IMR-90 (cell line): ENCODE measurements around the gene NFIA. TPM values are rescaled to one million over a fixed set of nuclear protein-coding genes. Genes with fewer than 3 reads are reported as not detected.

Source experiments
- ATAC-seq: fragments of 200-7000 bp; cut with Tn5 transposase; 2 replicates; pipeline ENCODE4 v1.9.1; 2020; ENCODE audit warnings: low read depth, mild to moderate bottlenecking, moderate library complexity
- BruUV-seq: library from RNA; stranded (reverse); fragments of 400-500 nt; replicated peaks from 2 replicates; lab custom pipeline; 2021; lab: Mats Ljungman, UMichigan
- CTCF ChIA-PET: fragments of 300-600 bp; formaldehyde crosslinking; extraction: SDS; loops from one replicate; lab custom pipeline; 2021; ENCODE audit warnings: antibody characterized with exemption; lab: Yijun Ruan, JAX
- POLR2A ChIA-PET: fragments of 300-600 bp; sonication (Branson Sonifier 250); formaldehyde crosslinking; loops from one replicate; lab custom pipeline; 2022; ENCODE audit warnings: antibody characterized with exemption; ENCODE audit not compliant: unreplicated experiment; lab: Charles Lee
- DNase-seq: peaks from one replicate; pipeline ENCODE4 v3.0.0; 2013
- H2AFZ ChIP-seq: replicated peaks from 2 replicates; pipeline ENCODE3; 2013; ENCODE audit warnings: low read length, mild to moderate bottlenecking; ENCODE audit not compliant: poor library complexity
- H2AK5ac ChIP-seq: 2 replicates; pipeline ENCODE4 v1.6.1; 2013; ENCODE audit warnings: low read depth, low read length, inconsistent platforms
- H2AK9ac ChIP-seq: replicated peaks from 2 replicates; pipeline ENCODE3; 2013; ENCODE audit warnings: mild to moderate bottlenecking, low read depth, low read length, moderate library complexity; ENCODE audit not compliant: poor library complexity
- H2BK120ac ChIP-seq: 2 replicates; pipeline ENCODE4 v1.6.1; 2013; ENCODE audit warnings: low read depth, low read length, inconsistent platforms
- H2BK15ac ChIP-seq: 3 replicates; pipeline ENCODE4 v1.6.1; 2013; ENCODE audit warnings: low read depth, low read length, inconsistent platforms
- H2BK20ac ChIP-seq: 2 replicates; pipeline ENCODE4 v1.6.1; 2013; ENCODE audit warnings: low read depth, mild to moderate bottlenecking, inconsistent platforms, low read length, moderate library complexity
- H2BK5ac ChIP-seq: 2 replicates; pipeline ENCODE4 v1.6.1; 2013; ENCODE audit warnings: mild to moderate bottlenecking, low read depth, low read length, inconsistent platforms; ENCODE audit not compliant: poor library complexity, severe bottlenecking
- H3K14ac ChIP-seq: replicated peaks from 2 replicates; pipeline ENCODE4 v1.6.1; 2013; ENCODE audit warnings: low read depth, low read length, inconsistent platforms
- H3K18ac ChIP-seq: 2 replicates; pipeline ENCODE4 v1.6.1; 2013; ENCODE audit warnings: low read depth, low read length, control low read depth
- H3K23ac ChIP-seq: 2 replicates; pipeline ENCODE4 v1.6.1; 2013; ENCODE audit warnings: low read depth, low read length, inconsistent platforms
- H3K27ac ChIP-seq: 2 replicates; pipeline ENCODE4 v1.5.1; 2013; ENCODE audit warnings: mild to moderate bottlenecking, control low read depth, low read length; ENCODE audit not compliant: insufficient read depth
- H3K27me3 ChIP-seq: 2 replicates; pipeline ENCODE4 v1.6.1; 2013; ENCODE audit warnings: low read length; ENCODE audit not compliant: control insufficient read depth, insufficient read depth
- H3K36me3 ChIP-seq: 2 replicates; pipeline ENCODE4 v1.6.1; 2013; ENCODE audit warnings: low read length, mixed read lengths; ENCODE audit not compliant: control insufficient read depth, insufficient read depth
- H3K4ac ChIP-seq: 2 replicates; pipeline ENCODE4 v1.6.1; 2013; ENCODE audit warnings: low read depth, low read length, inconsistent platforms
- H3K4me1 ChIP-seq: 2 replicates; pipeline ENCODE4 v1.6.1; 2013; ENCODE audit warnings: low read length, mixed read lengths; ENCODE audit not compliant: control insufficient read depth, insufficient read depth
- H3K4me2 ChIP-seq: 2 replicates; pipeline ENCODE4 v1.6.1; 2013; ENCODE audit warnings: low read depth, mild to moderate bottlenecking, control low read depth, low read length, moderate library complexity
- H3K4me3 ChIP-seq: 2 replicates; pipeline ENCODE4 v1.5.1; 2013; ENCODE audit warnings: low read depth, mild to moderate bottlenecking, control low read depth, low read length, moderate library complexity; ENCODE audit not compliant: insufficient read depth
- H3K56ac ChIP-seq: 2 replicates; pipeline ENCODE4 v1.6.1; 2013; ENCODE audit warnings: low read length, inconsistent platforms; ENCODE audit not compliant: insufficient read depth; ENCODE audit errors: extremely low read depth
- H3K79me1 ChIP-seq, 2 experiments: 2 replicates each; pipeline ENCODE4 v1.6.1; 2013; ENCODE audit warnings: low read length in 2 of 2, inconsistent platforms in 1 of 2, low read depth in 1 of 2
- H3K9ac ChIP-seq: 2 replicates; pipeline ENCODE4 v1.6.1; 2013; ENCODE audit warnings: low read depth, low read length, control low read depth
- H3K9me1 ChIP-seq: 2 replicates; pipeline ENCODE4 v1.6.1; 2013; ENCODE audit warnings: low read length, inconsistent platforms; ENCODE audit not compliant: insufficient read depth
- H3K9me3 ChIP-seq: 2 replicates; pipeline ENCODE4 v1.6.1; 2013; ENCODE audit warnings: low read length; ENCODE audit not compliant: control insufficient read depth, insufficient read depth
- H4K20me1 ChIP-seq: 2 replicates; pipeline ENCODE4 v1.6.1; 2013; ENCODE audit warnings: low read length, inconsistent platforms; ENCODE audit not compliant: insufficient read depth
- H4K5ac ChIP-seq: 2 replicates; pipeline ENCODE4 v1.6.1; 2013; ENCODE audit warnings: mild to moderate bottlenecking, low read depth, low read length, control low read depth
- H4K8ac ChIP-seq, 2 experiments: 2 replicates each; pipeline ENCODE4 v1.6.1; 2013; ENCODE audit warnings: low read depth in 2 of 2, low read length in 2 of 2, control low read depth in 1 of 2, inconsistent platforms in 1 of 2
- H4K91ac ChIP-seq: 2 replicates; pipeline ENCODE4 v1.6.1; 2013; ENCODE audit warnings: low read depth, low read length, inconsistent platforms; ENCODE audit not compliant: insufficient read depth
- BHLHE40 ChIP-seq: fragments of 150-350 bp; IDR thresholded peaks from 2 replicates; pipeline ENCODE4 v1.6.1; 2016; ENCODE audit warnings: mild to moderate bottlenecking, low read depth, low read length
- CEBPB ChIP-seq: IDR thresholded peaks from 2 replicates; pipeline ENCODE4 v1.6.1; 2012; ENCODE audit warnings: low read depth, low read length, improper control_type of control experiment
- MAZ ChIP-seq: IDR thresholded peaks from 2 replicates; pipeline ENCODE4 v1.6.1; 2012; ENCODE audit warnings: low read depth, mild to moderate bottlenecking, low read length, improper control_type of control experiment, moderate library complexity, borderline replicate concordance
- MXI1 ChIP-seq: IDR thresholded peaks from 2 replicates; pipeline ENCODE4 v1.6.1; 2012; ENCODE audit warnings: low read depth, mild to moderate bottlenecking, low read length, moderate library complexity, borderline replicate concordance
- NFE2L2 ChIP-seq: fragments of 150-350 bp; IDR thresholded peaks from 2 replicates; pipeline ENCODE4 v1.6.1; 2016; ENCODE audit warnings: low read depth, mild to moderate bottlenecking, low read length
- RAD21 ChIP-seq: IDR thresholded peaks from 2 replicates; pipeline ENCODE4 v1.6.1; 2012; ENCODE audit warnings: low read length, improper control_type of control experiment
- RCOR1 ChIP-seq: IDR thresholded peaks from 2 replicates; pipeline ENCODE4 v1.6.1; 2012; ENCODE audit warnings: mild to moderate bottlenecking, low read length, improper control_type of control experiment; ENCODE audit not compliant: insufficient replicate concordance
- RFX5 ChIP-seq: IDR thresholded peaks from 2 replicates; pipeline ENCODE4 v1.8.0; 2012; ENCODE audit warnings: low read depth, mild to moderate bottlenecking, low read length, moderate library complexity
- WGBS, 2 experiments: methylation state at CpG; one replicate each; pipeline versions ENCODE4 v1.1.5 to v1.1.7; 2013; ENCODE audit warnings: missing lambda C conversion rate in 2 of 2; ENCODE audit not compliant: insufficient read length in 1 of 2; ENCODE audit errors: extremely low coverage in 2 of 2; 5-methylcytosine and 5-hydroxymethylcytosine counted together
- dilution Hi-C: fragments of 300-500 bp; cut with HindIII; formaldehyde crosslinking; loops from one replicate; pipeline ENCODE4 v1.14.3; 2018; ENCODE audit warnings: low sequenced_read_pairs; ENCODE audit not compliant: unreplicated experiment
- in situ Hi-C: fragments of 300-500 bp; cut with MboI; formaldehyde crosslinking; loops from 3 replicates; pipeline ENCODE4 v1.14.3; 2019; ENCODE audit warnings: low sequenced_read_pairs, inconsistent platforms, mixed read lengths
- intact Hi-C: fragments of 100-400 bp; cut with micrococcal nuclease; formaldehyde crosslinking; loops from 2 replicates; pipeline ENCODE4 v1.10.0; 2022
- polyA plus RNA-seq, 3 experiments: library from polyadenylated mRNA; depleted of rRNA; stranded (reverse); fragments of >200 nt; gene quantifications; 2 replicates each; pipeline ENCODE4 v1.2.3, GENCODE V29; 2012; ENCODE audit warnings: low replicate concordance in 1 of 3
- total RNA-seq: library from RNA; depleted of rRNA; stranded (reverse); fragments of >200 nt; gene quantifications from 2 replicates; pipeline ENCODE4 v1.2.3, GENCODE V29; 2012
- TF ChIP-seq, protein P1 (sequence below): fragments of 150-350 bp; IDR thresholded peaks from 2 replicates; pipeline ENCODE4 v1.6.1; 2016; ENCODE audit warnings: low read depth, mild to moderate bottlenecking, low read length, moderate library complexity, borderline replicate concordance
- TF ChIP-seq, protein P2 (sequence below): fragments of 150-350 bp; IDR thresholded peaks from 2 replicates; pipeline ENCODE4 v1.6.1; 2017; ENCODE audit warnings: mild to moderate bottlenecking, antibody characterized with exemption, low read length, low read depth

The NFIA gene
- total and polyA plus RNA-seq, 2 of the 4 experiments (the other 2 are of a cell fraction), result 1.6 to 2.2 TPM

DNA sequence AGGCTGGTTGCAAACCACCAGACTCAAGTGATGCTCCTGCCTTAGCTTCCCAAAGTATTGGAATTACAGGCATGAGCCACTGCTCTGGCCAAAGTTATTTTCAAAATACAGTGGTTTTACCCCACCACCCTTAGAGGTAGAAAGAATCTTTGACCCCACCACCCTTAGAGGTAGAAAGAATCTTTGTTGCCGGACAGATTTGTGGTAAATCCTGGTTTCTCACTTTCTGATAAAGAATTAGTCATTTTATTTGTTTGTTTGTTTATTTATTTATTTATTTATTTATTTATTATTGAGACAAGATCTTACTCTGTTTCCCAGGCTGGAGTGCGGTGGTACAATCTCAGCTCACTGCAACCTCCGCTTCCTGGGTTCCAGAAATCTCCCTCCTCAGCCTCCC lies 55.9 kb downstream of the NFIA start:
- BruUV-seq, result no TSS peak
- no peak overlapping the region for H2BK15ac ChIP-seq
- ChIA-PET POLR2A (no interaction called here), CTCF (no interaction called here)
- H3K4me1 ChIP-seq, result peaks cover 3% of the 10 kb centered on the region; the same call in 1 of the 2 replicates
- no peaks in the 10 kb centered on the region for H3K36me3 ChIP-seq
- no peak overlapping the region for H2BK5ac ChIP-seq
- no peak overlapping the region for H3K9ac ChIP-seq
- intact Hi-C loops, result no loop called here
- no peaks in the 10 kb centered on the region for H3K9me1 ChIP-seq
- no peak overlapping the region for H2AK9ac ChIP-seq
- dilution Hi-C loops, result no loop called here
- H3K79me1 ChIP-seq, result no peaks in the 10 kb centered on the region
- H3K9me3 ChIP-seq, result no peaks in the 10 kb centered on the region
- H3K23ac ChIP-seq, result no peak overlapping the region
- no peak overlapping the region for H2BK20ac ChIP-seq
- H3K4me3 ChIP-seq, result no peak overlapping the region
- no peaks in the 10 kb centered on the region; the same call in 1 of the 2 replicates for H4K20me1 ChIP-seq
- H2BK120ac ChIP-seq, result no peak overlapping the region
- H4K8ac ChIP-seq, result no peak overlapping the region
- no peak overlapping the region for H2AK5ac ChIP-seq
- WGBS, 2 experiments, result 100% methylated on average over 1 of the region's 3 CpGs; no CpG with 5 or more reads in 1 of the 2 experiments
- no peak overlapping the region for H3K27ac ChIP-seq
- in situ Hi-C loops, result no loop called here
- H3K4me2 ChIP-seq, result no peak overlapping the region
- no peak overlapping the region for H3K56ac ChIP-seq
- H2AFZ ChIP-seq, result no peak overlapping the region
- no peak overlapping the region for H3K18ac ChIP-seq
- no peak overlapping the region for H3K4ac ChIP-seq
- TF ChIP-seq MAZ, result no peak
- TF ChIP-seq, protein P1, sequence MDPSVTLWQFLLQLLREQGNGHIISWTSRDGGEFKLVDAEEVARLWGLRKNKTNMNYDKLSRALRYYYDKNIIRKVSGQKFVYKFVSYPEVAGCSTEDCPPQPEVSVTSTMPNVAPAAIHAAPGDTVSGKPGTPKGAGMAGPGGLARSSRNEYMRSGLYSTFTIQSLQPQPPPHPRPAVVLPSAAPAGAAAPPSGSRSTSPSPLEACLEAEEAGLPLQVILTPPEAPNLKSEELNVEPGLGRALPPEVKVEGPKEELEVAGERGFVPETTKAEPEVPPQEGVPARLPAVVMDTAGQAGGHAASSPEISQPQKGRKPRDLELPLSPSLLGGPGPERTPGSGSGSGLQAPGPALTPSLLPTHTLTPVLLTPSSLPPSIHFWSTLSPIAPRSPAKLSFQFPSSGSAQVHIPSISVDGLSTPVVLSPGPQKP, result no peak
- TF ChIP-seq BHLHE40, result no peak
- TF ChIP-seq RCOR1, result no peak
- no peak for TF ChIP-seq RAD21
- TF ChIP-seq RFX5, result no peak
- no peak for TF ChIP-seq MXI1
- TF ChIP-seq, protein P2, sequence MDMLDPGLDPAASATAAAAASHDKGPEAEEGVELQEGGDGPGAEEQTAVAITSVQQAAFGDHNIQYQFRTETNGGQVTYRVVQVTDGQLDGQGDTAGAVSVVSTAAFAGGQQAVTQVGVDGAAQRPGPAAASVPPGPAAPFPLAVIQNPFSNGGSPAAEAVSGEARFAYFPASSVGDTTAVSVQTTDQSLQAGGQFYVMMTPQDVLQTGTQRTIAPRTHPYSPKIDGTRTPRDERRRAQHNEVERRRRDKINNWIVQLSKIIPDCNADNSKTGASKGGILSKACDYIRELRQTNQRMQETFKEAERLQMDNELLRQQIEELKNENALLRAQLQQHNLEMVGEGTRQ, result no peak
- TF ChIP-seq CEBPB, result no peak
- TF ChIP-seq NFE2L2, result no peak
- no peak for DNase-seq
- no peaks in the 10 kb centered on the region for H3K27me3 ChIP-seq
- no peak overlapping the region for H4K91ac ChIP-seq
- no peak for ATAC-seq
- H3K14ac ChIP-seq, result no peak overlapping the region
- H4K5ac ChIP-seq, result no peak overlapping the region
